Breast epithelium (tissue), 3 donors: Measurements from ENCODE around the gene MUS81.

Experiments used
- POLR2AphosphoS5 ChIP-seq, 3 donors: sonication (generic); formaldehyde crosslinking; IDR thresholded peaks; one replicate each; pipeline ENCODE4 v1.6.1; 2017; ENCODE audit warnings: antibody characterized with exemption in 3 of 3
- TF ChIP-seq, protein P1 (sequence below), 3 donors: fragments of 450-650 bp; IDR thresholded peaks; one replicate each; pipeline ENCODE4 v1.5.1; 2016 to 2017; ENCODE audit warnings: antibody characterized with exemption in 3 of 3, mild to moderate bottlenecking in 3 of 3, moderate library complexity in 3 of 3

DNA sequence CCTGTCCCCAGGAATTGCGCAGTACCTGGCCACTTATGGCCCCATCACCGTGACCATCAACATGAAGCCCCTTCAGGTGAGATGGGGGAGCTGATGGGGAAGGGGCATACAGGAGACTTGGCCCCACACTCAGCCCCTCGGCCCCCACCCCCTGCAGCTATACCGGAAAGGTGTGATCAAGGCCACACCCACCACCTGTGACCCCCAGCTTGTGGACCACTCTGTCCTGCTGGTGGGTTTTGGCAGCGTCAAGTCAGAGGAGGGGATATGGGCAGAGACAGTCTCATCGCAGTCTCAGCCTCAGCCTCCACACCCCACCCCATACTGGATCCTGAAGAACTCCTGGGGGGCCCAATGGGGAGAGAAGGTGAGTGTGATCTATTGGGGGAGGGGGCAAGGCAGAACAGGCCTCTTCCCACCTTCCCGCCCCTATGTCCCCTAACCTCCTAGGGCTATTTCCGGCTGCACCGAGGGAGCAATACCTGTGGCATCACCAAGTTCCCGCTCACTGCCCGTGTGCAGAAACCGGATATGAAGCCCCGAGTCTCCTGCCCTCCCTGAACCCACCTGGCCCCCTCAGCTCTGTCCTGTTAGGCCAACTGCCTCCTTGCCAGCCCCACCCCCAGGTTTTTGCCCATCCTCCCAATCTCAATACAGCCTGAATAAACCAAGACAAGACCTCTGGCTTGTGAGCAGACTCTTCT, 23.0 kb downstream of the MUS81 start:
- TF ChIP-seq, protein P1, sequence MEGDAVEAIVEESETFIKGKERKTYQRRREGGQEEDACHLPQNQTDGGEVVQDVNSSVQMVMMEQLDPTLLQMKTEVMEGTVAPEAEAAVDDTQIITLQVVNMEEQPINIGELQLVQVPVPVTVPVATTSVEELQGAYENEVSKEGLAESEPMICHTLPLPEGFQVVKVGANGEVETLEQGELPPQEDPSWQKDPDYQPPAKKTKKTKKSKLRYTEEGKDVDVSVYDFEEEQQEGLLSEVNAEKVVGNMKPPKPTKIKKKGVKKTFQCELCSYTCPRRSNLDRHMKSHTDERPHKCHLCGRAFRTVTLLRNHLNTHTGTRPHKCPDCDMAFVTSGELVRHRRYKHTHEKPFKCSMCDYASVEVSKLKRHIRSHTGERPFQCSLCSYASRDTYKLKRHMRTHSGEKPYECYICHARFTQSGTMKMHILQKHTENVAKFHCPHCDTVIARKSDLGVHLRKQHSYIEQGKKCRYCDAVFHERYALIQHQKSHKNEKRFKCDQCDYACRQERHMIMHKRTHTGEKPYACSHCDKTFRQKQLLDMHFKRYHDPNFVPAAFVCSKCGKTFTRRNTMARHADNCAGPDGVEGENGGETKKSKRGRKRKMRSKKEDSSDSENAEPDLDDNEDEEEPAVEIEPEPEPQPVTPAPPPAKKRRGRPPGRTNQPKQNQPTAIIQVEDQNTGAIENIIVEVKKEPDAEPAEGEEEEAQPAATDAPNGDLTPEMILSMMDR (IDR thresholded peaks at IDR 0.05), result no peak
- no peak for TF ChIP-seq POLR2AphosphoS5 (IDR thresholded peaks at IDR 0.05)
